T47D (cell line): ENCODE measurements around the gene BIRC7.
"Not testable (repeated sequence)": the region's sequence is repeated elsewhere in the genome, so short reads cannot be mapped to it uniquely, and the experiment has no call there.

Source experiments
- DNase-seq, 2 experiments: peaks; one replicate each; pipeline versions ENCODE4 v3.0.0 to v3.0.0-alpha.2; 2011 to 2012; ENCODE audit warnings: low read depth in 1 of 2, low spot score in 1 of 2
- JUND ChIP-seq: IDR thresholded peaks from 2 replicates; pipeline ENCODE4 v1.6.1; 2012; ENCODE audit warnings: low read depth
- in situ Hi-C: cut with HindIII; loops from 2 replicates; pipeline ENCODE4 v1.10.0; 2016; ENCODE audit warnings: low sequenced_read_pairs, low pct_unique_long_range_greater_than_20kb

Gene BIRC7

GRCh38 chr20:63248835-63249591 lies 13.3 kb downstream of the BIRC7 start:
- DNase-seq = peak in 1 of 2 experiments; percentile 42
- in situ Hi-C loops = no loop called here
- TF ChIP-seq JUND = no peak

- no peak for DNase-seq
- in situ Hi-C loops = no loop called here
- TF ChIP-seq JUND = no peak
These were observed 14.2 kb downstream of the BIRC7 start for GRCh38 chr20:63249891-63250290.

- DNase-seq = peak in 1 of 2 experiments; percentile 64
- in situ Hi-C loops = not testable (repeated sequence)
These were observed 15.6 kb downstream of the BIRC7 start for GRCh38 chr20:63251350-63251749.

GRCh38 chr20:63252284-63252711 lies 16.6 kb downstream of the BIRC7 start:
- in situ Hi-C loops = no loop called here
- no peak for TF ChIP-seq JUND
- DNase-seq = no peak

GRCh38 chr20:63253065-63253437 lies 17.3 kb downstream of the BIRC7 start:
- no peak for DNase-seq
- no peak for TF ChIP-seq JUND
- in situ Hi-C loops = no loop called here

- no peak for DNase-seq
- in situ Hi-C loops = no loop called here
- TF ChIP-seq JUND = no peak
These were observed 17.9 kb downstream of the BIRC7 start for GRCh38 chr20:63253438-63254231.

GRCh38 chr20:63254232-63254605 lies 18.5 kb downstream of the BIRC7 start, which contains the start of gene NKAIN4:
Gene NKAIN4 (minus strand): TSS chr20:63254463. CDS start chr20:63254450, 13 bp downstream.
- TF ChIP-seq JUND = no peak
- in situ Hi-C loops = no loop called here
- no peak for DNase-seq

- TF ChIP-seq JUND = no peak
- no peak for DNase-seq
- in situ Hi-C loops = no loop called here
These were observed 19.1 kb downstream of the BIRC7 start for GRCh38 chr20:63254606-63255384.

GRCh38 chr20:63255931-63256704 lies 20.4 kb downstream of the BIRC7 start:
- peak in 1 of 2 experiments; percentile 24 for DNase-seq
- in situ Hi-C loops = no loop called here
- TF ChIP-seq JUND = no peak

GRCh38 chr20:63256954-63257353 lies 21.2 kb downstream of the BIRC7 start:
- in situ Hi-C loops = no loop called here
- no peak for DNase-seq
- no peak for TF ChIP-seq JUND

- no peak for TF ChIP-seq JUND
- in situ Hi-C loops = no loop called here
- no peak for DNase-seq
These were observed 21.9 kb downstream of the BIRC7 start for GRCh38 chr20:63257629-63258028.

- in situ Hi-C loops = no loop called here
- DNase-seq = no peak
- no peak for TF ChIP-seq JUND
These were observed 23.1 kb downstream of the BIRC7 start for GRCh38 chr20:63258781-63259180.
